MG63 (cell line): Measurements from ENCODE around the gene AMIGO2. TPM values are rescaled to one million over a fixed set of nuclear protein-coding genes. Genes with fewer than 3 reads are reported as not detected.

Source experiments
- DNase-seq: peaks from one replicate; pipeline ENCODE4 v3.0.0-alpha.2; 2020
- H3K27me3 ChIP-seq: fragments of 250-450 bp; sonication (Bioruptor Pico); 2 replicates; pipeline ENCODE4 v1.5.1; 2020; ENCODE audit warnings: mild to moderate bottlenecking, moderate library complexity
- H3K36me3 ChIP-seq: fragments of 250-450 bp; sonication (Bioruptor Pico); 2 replicates; pipeline ENCODE4 v1.5.1; 2020; ENCODE audit warnings: mild to moderate bottlenecking, moderate library complexity
- H3K4me3 ChIP-seq: fragments of 250-450 bp; sonication (Bioruptor Pico); 2 replicates; pipeline ENCODE4 v1.5.1; 2020; ENCODE audit warnings: mild to moderate bottlenecking, moderate library complexity
- H3K9me3 ChIP-seq: fragments of 250-450 bp; sonication (Bioruptor Pico); 2 replicates; pipeline ENCODE4 v1.5.1; 2020; ENCODE audit warnings: mild to moderate bottlenecking, moderate library complexity
- total RNA-seq: library from RNA; depleted of rRNA; stranded (reverse); fragments of >200 nt; shearing (Covaris generic); gene quantifications from 2 replicates; pipeline ENCODE4 v1.2.3, GENCODE V29; 2014; ENCODE audit warnings: low replicate concordance

AMIGO2 gene
- total RNA-seq, 1 experiment from 2014 or later: 6.3 TPM

GRCh38 chr12:47105914-47106674 is 26.3 kb upstream of the AMIGO2 start:
- Histone ChIP-seq H3K27me3 (no peaks in the 10 kb centered on the region), H3K36me3 (no peaks in the 10 kb centered on the region), H3K4me3 (no peak overlapping the region), H3K9me3 (no peaks in the 10 kb centered on the region)
- DNase-seq: no peak

GRCh38 chr12:47102845-47103651 is 23.3 kb upstream of the AMIGO2 start:
- peak; percentile 26 for DNase-seq
- H3K4me3 ChIP-seq: no peak overlapping the region
- no peaks in the 10 kb centered on the region for H3K36me3 ChIP-seq
- no peaks in the 10 kb centered on the region for H3K9me3 ChIP-seq
- H3K27me3 ChIP-seq: no peaks in the 10 kb centered on the region

- Histone ChIP-seq H3K9me3 (no peaks in the 10 kb centered on the region), H3K4me3 (no peak overlapping the region), H3K36me3 (no peaks in the 10 kb centered on the region), H3K27me3 (no peaks in the 10 kb centered on the region)
- no peak for DNase-seq
Measured at GRCh38 chr12:47102406-47102805, 22.6 kb upstream of the AMIGO2 start.

GRCh38 chr12:47100160-47100559 is 20.4 kb upstream of the AMIGO2 start:
- Histone ChIP-seq H3K4me3 (no peak overlapping the region), H3K9me3 (no peaks in the 10 kb centered on the region), H3K36me3 (no peaks in the 10 kb centered on the region), H3K27me3 (no peaks in the 10 kb centered on the region)
- DNase-seq: no peak

GRCh38 chr12:47099610-47100009 is 19.9 kb upstream of the AMIGO2 start:
- Histone ChIP-seq H3K4me3 (no peak overlapping the region), H3K9me3 (no peaks in the 10 kb centered on the region), H3K27me3 (no peaks in the 10 kb centered on the region), H3K36me3 (no peaks in the 10 kb centered on the region)
- DNase-seq: no peak

GRCh38 chr12:47098099-47098498 is 18.3 kb upstream of the AMIGO2 start:
- H3K36me3 ChIP-seq: no peaks in the 10 kb centered on the region
- DNase-seq: no peak
- H3K27me3 ChIP-seq: no peaks in the 10 kb centered on the region
- H3K9me3 ChIP-seq: no peaks in the 10 kb centered on the region
- no peak overlapping the region for H3K4me3 ChIP-seq

GRCh38 chr12:47097276-47097896 is 17.6 kb upstream of the AMIGO2 start:
- Histone ChIP-seq H3K4me3 (no peak overlapping the region), H3K27me3 (no peaks in the 10 kb centered on the region), H3K36me3 (no peaks in the 10 kb centered on the region), H3K9me3 (no peaks in the 10 kb centered on the region)
- peak; percentile 50 for DNase-seq

GRCh38 chr12:47095446-47096236 is 15.9 kb upstream of the AMIGO2 start:
- no peak overlapping the region for H3K4me3 ChIP-seq

GRCh38 chr12:47094804-47095203 is 15.0 kb upstream of the AMIGO2 start:
- H3K4me3 ChIP-seq: no peak overlapping the region
- H3K9me3 ChIP-seq: 0 out of 2 replicates have a peak, but pooled peaks cover 5% of the 10 kb centered on the region
- no peaks in the 10 kb centered on the region for H3K36me3 ChIP-seq
- H3K27me3 ChIP-seq: no peaks in the 10 kb centered on the region
- no peak for DNase-seq

More at GRCh38 chr12:47095446-47096236, 15.9 kb upstream of the AMIGO2 start:
- H3K27me3 ChIP-seq: no peaks in the 10 kb centered on the region
- no peaks in the 10 kb centered on the region for H3K36me3 ChIP-seq
- H3K9me3 ChIP-seq: 0 out of 2 replicates have a peak, but pooled peaks cover 5% of the 10 kb centered on the region
- DNase-seq: peak; percentile 56

GRCh38 chr12:47091009-47091408 is 11.2 kb upstream of the AMIGO2 start:
- H3K27me3 ChIP-seq: no peaks in the 10 kb centered on the region
- H3K4me3 ChIP-seq: no peak overlapping the region
- H3K36me3 ChIP-seq: no peaks in the 10 kb centered on the region
- DNase-seq: no peak
- 0 out of 2 replicates have a peak, but pooled peaks cover 5% of the 10 kb centered on the region for H3K9me3 ChIP-seq

- DNase-seq: no peak
- H3K27me3 ChIP-seq: no peaks in the 10 kb centered on the region
- 0 out of 2 replicates have a peak, but pooled peaks cover 5% of the 10 kb centered on the region for H3K9me3 ChIP-seq
- H3K36me3 ChIP-seq: no peaks in the 10 kb centered on the region
- H3K4me3 ChIP-seq: no peak overlapping the region
Measured at GRCh38 chr12:47088021-47088944, 8.5 kb upstream of the AMIGO2 start.

- Histone ChIP-seq H3K36me3 (no peaks in the 10 kb centered on the region), H3K27me3 (no peaks in the 10 kb centered on the region), H3K9me3 (0 out of 2 replicates have a peak, but pooled peaks cover 5% of the 10 kb centered on the region), H3K4me3 (no peak overlapping the region)
- DNase-seq: peak; percentile 42
Measured at GRCh38 chr12:47087088-47087688, 7.4 kb upstream of the AMIGO2 start.

GRCh38 chr12:47085815-47086252 is 6.1 kb upstream of the AMIGO2 start:
- no peaks in the 10 kb centered on the region for H3K27me3 ChIP-seq
- DNase-seq: peak; percentile 59
- 0 out of 2 replicates have a peak, but pooled peaks cover under 1% of the 10 kb centered on the region for H3K9me3 ChIP-seq

GRCh38 chr12:47084172-47084571 is 4.4 kb upstream of the AMIGO2 start:
- DNase-seq: no peak

More at GRCh38 chr12:47085815-47086252, 6.1 kb upstream of the AMIGO2 start:
- Histone ChIP-seq H3K4me3 (no peak overlapping the region), H3K36me3 (no peaks in the 10 kb centered on the region)

More at GRCh38 chr12:47084172-47084571, 4.4 kb upstream of the AMIGO2 start:
- Histone ChIP-seq H3K9me3 (no peaks in the 10 kb centered on the region), H3K36me3 (no peaks in the 10 kb centered on the region), H3K27me3 (no peaks in the 10 kb centered on the region), H3K4me3 (no peak overlapping the region)
